ENCODE data around the gene PPP4R3B.

GRCh38 chr2:55500025-55500424 lies 117.4 kb downstream of the PPP4R3B start:
- TF ChIP-seq ZNF563 (CRISPR knock-in tag; IDR thresholded peaks at IDR 0.05) (no peak), NFE2L1 (CRISPR knock-in tag; IDR thresholded peaks at IDR 0.05; ENCODE audit: borderline replicate concordance) (no peak), EP300 (IDR thresholded peaks at IDR 0.05; ENCODE audit: low read depth in 2 of 2, low read length in 2 of 2) (no peak), EP300 (CRISPR knock-in tag; IDR thresholded peaks at IDR 0.05; ENCODE audit: borderline replicate concordance) (no peak)
